ENCODE results near the gene ERP27. TPM values are rescaled to one million over a fixed set of nuclear protein-coding genes. Genes with fewer than 3 reads are reported as not detected.

The ERP27 gene
- total RNA-seq, 1 experiment from 2014 or later, result not detected

- H3K27ac Mint-ChIP-seq (ENCODE audit: low read depth, unreplicated experiment), result no peak overlapping the region
- no peaks in the 10 kb centered on the region for H3K9me3 Mint-ChIP-seq (ENCODE audit: unreplicated experiment)
- no TSS peak for BruUV-seq (replicated peaks)
- POLR2A ChIA-PET, result no interaction called here
- H3K36me3 Mint-ChIP-seq (ENCODE audit: insufficient read depth, unreplicated experiment), result no peaks in the 10 kb centered on the region
- peaks cover 39% of the 10 kb centered on the region for H3K4me1 Mint-ChIP-seq (ENCODE audit: insufficient read depth, unreplicated experiment)
- intact Hi-C loops (cut with micrococcal nuclease), result no loop called here
- DNase-seq (ENCODE audit: unreplicated experiment), result no peak
- TF ChIP-seq CTCF (IDR thresholded peaks at IDR 0.05; ENCODE audit: unreplicated experiment), result no peak
- no peak overlapping the region for H3K4me3 Mint-ChIP-seq (ENCODE audit: unreplicated experiment)
- H3K27me3 Mint-ChIP-seq (ENCODE audit: insufficient read depth, unreplicated experiment), result no peaks in the 10 kb centered on the region
- CTCF ChIA-PET, result interaction anchor here (0.6 to 0.7 kb wide), 2 partner anchors 33 to 43 kb away, joined by 3 read pairs; no protein-coding TSS in a partner anchor
Measured at GRCh38 chr12:14906114-14906513, 32.2 kb downstream of the ERP27 start.

GRCh38 chr12:14905269-14906004 lies 32.9 kb downstream of the ERP27 start:
- ChIA-PET POLR2A (no interaction called here), CTCF (interaction anchor here (0.7 kb wide), 1 partner anchor 32 kb away, joined by 3 read pairs; no protein-coding TSS in a partner anchor)
- no TSS peak for BruUV-seq (replicated peaks)
- peak overlapping the region; percentile 80 for H3K27ac Mint-ChIP-seq (ENCODE audit: low read depth, unreplicated experiment)
- TF ChIP-seq CTCF (IDR thresholded peaks at IDR 0.05; ENCODE audit: unreplicated experiment), result no peak
- no peaks in the 10 kb centered on the region for H3K36me3 Mint-ChIP-seq (ENCODE audit: insufficient read depth, unreplicated experiment)
- H3K4me1 Mint-ChIP-seq (ENCODE audit: insufficient read depth, unreplicated experiment), result peaks cover 34% of the 10 kb centered on the region
- no peaks in the 10 kb centered on the region for H3K27me3 Mint-ChIP-seq (ENCODE audit: insufficient read depth, unreplicated experiment)
- DNase-seq (ENCODE audit: unreplicated experiment), result peak; percentile 24
- no peak overlapping the region for H3K4me3 Mint-ChIP-seq (ENCODE audit: unreplicated experiment)
- intact Hi-C loops (cut with micrococcal nuclease), result no loop called here
- H3K9me3 Mint-ChIP-seq (ENCODE audit: unreplicated experiment), result no peaks in the 10 kb centered on the region

DNA sequence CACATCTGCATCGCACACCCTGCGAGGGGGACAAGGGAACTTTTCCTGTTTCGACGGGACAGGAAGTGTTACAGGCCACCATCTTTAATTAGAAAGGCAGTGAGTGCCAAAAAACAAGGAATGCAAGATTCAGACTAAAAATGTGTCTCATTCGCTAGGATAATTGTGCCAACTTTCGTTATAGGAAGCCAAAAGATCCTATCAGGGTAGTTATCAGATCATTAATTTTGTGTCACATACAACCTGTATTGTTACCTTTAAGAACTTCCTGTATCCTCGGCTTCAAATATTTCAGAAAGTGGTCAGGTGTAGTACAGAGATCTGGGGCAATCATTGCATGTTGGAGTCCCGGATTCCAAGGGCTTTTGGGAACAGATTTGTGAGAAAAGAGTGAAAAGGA lies 33.5 kb downstream of the ERP27 start:
- H3K27me3 Mint-ChIP-seq (ENCODE audit: insufficient read depth, unreplicated experiment), result no peaks in the 10 kb centered on the region
- no TSS peak for BruUV-seq (replicated peaks)
- CTCF ChIA-PET, result no interaction called here

More for the DNA sequence above, 33.5 kb downstream of the ERP27 start:
- POLR2A ChIA-PET, result no interaction called here
- no peak overlapping the region for H3K4me3 Mint-ChIP-seq (ENCODE audit: unreplicated experiment)
- H3K9me3 Mint-ChIP-seq (ENCODE audit: unreplicated experiment), result no peaks in the 10 kb centered on the region
- H3K4me1 Mint-ChIP-seq (ENCODE audit: insufficient read depth, unreplicated experiment), result peaks cover 28% of the 10 kb centered on the region
- H3K27ac Mint-ChIP-seq (ENCODE audit: low read depth, unreplicated experiment), result peak overlapping the region; percentile 80
- H3K36me3 Mint-ChIP-seq (ENCODE audit: insufficient read depth, unreplicated experiment), result no peaks in the 10 kb centered on the region
- DNase-seq (ENCODE audit: unreplicated experiment), result peak; percentile 6
- TF ChIP-seq CTCF (IDR thresholded peaks at IDR 0.05; ENCODE audit: unreplicated experiment), result no peak
- intact Hi-C loops (cut with micrococcal nuclease), result no loop called here
